Activated CD4-positive, alpha-beta T cell treated with anti-CD3 and anti-CD28 coated beads for 48 hours (primary cell): Measurements from ENCODE around the gene PTPRE.

Experiments used
- DNase-seq: peaks from one replicate; pipeline ENCODE4 v3.0.0-alpha.2; 2020

Gene PTPRE

GRCh38 chr10:127959428-127959827, 52.5 kb downstream of the PTPRE start:
- DNase-seq: no peak

- DNase-seq: no peak
Measured at GRCh38 chr10:127961071-127961470, 54.2 kb downstream of the PTPRE start.

- no peak for DNase-seq
Measured at GRCh38 chr10:127962205-127962604, 55.3 kb downstream of the PTPRE start.

GRCh38 chr10:127963136-127963535, 56.2 kb downstream of the PTPRE start:
- DNase-seq: no peak

- DNase-seq: no peak
Measured at GRCh38 chr10:127964621-127965020, 57.7 kb downstream of the PTPRE start.

- DNase-seq: no peak
Measured at GRCh38 chr10:127966875-127967274, 60.0 kb downstream of the PTPRE start.

GRCh38 chr10:127968027-127968441, 61.1 kb downstream of the PTPRE start:
- DNase-seq: no peak

GRCh38 chr10:127968659-127969058, 61.8 kb downstream of the PTPRE start:
- no peak for DNase-seq

GRCh38 chr10:127971101-127971946, 64.4 kb downstream of the PTPRE start:
- DNase-seq: no peak

- no peak for DNase-seq
Measured at GRCh38 chr10:127971963-127972615, 65.2 kb downstream of the PTPRE start.

- DNase-seq: no peak
Measured at GRCh38 chr10:127972751-127973357, 66.0 kb downstream of the PTPRE start.

- DNase-seq: no peak
Measured at GRCh38 chr10:127973791-127974311, 66.9 kb downstream of the PTPRE start.

- no peak for DNase-seq
Measured at GRCh38 chr10:127974911-127975310, 68.0 kb downstream of the PTPRE start.

GRCh38 chr10:127976286-127976685, 69.4 kb downstream of the PTPRE start:
- DNase-seq: no peak

GRCh38 chr10:127976701-127977356, 69.9 kb downstream of the PTPRE start:
- DNase-seq: no peak

- no peak for DNase-seq
Measured at GRCh38 chr10:127977357-127978009, 70.6 kb downstream of the PTPRE start.

GRCh38 chr10:127978481-127978880, 71.6 kb downstream of the PTPRE start:
- DNase-seq: no peak

GRCh38 chr10:127979045-127979444, 72.1 kb downstream of the PTPRE start:
- DNase-seq: no peak

GRCh38 chr10:127979566-127979965, 72.7 kb downstream of the PTPRE start:
- no peak for DNase-seq

GRCh38 chr10:127980898-127981297, 74.0 kb downstream of the PTPRE start:
- no peak for DNase-seq

GRCh38 chr10:127982601-127983000, 75.7 kb downstream of the PTPRE start:
- DNase-seq: no peak

- DNase-seq: no peak
Measured at GRCh38 chr10:127983344-127984100, 76.6 kb downstream of the PTPRE start.
